ENCODE measurements around the gene ACADSB.

Gene ACADSB

GRCh38 chr10:123087348-123087747 is 78.5 kb downstream of the ACADSB start:
- DNase-seq, result no peak
- Mint-ChIP-seq H3K27ac (no peak overlapping the region), H3K4me1 (ENCODE audit: low read depth) (no peaks in the 10 kb centered on the region), H3K4me3 (no peak overlapping the region), H3K36me3 (ENCODE audit: low read depth) (no peaks in the 10 kb centered on the region), H3K9me3 (no peaks in the 10 kb centered on the region), H3K27me3 (peaks cover 18% of the 10 kb centered on the region)

- H3K36me3 Mint-ChIP-seq (ENCODE audit: low read depth), result no peaks in the 10 kb centered on the region
- no peak overlapping the region for H3K4me3 Mint-ChIP-seq
- H3K9me3 Mint-ChIP-seq, result no peaks in the 10 kb centered on the region
- peaks cover 18% of the 10 kb centered on the region for H3K27me3 Mint-ChIP-seq
- no peaks in the 10 kb centered on the region for H3K4me1 Mint-ChIP-seq (ENCODE audit: low read depth)
- no peak for DNase-seq
- H3K27ac Mint-ChIP-seq, result no peak overlapping the region
Measured at GRCh38 chr10:123087786-123088185, 79.0 kb downstream of the ACADSB start.

GRCh38 chr10:123092635-123093414 is 84.0 kb downstream of the ACADSB start:
- no peak for DNase-seq
- H3K4me1 Mint-ChIP-seq (ENCODE audit: low read depth), result no peaks in the 10 kb centered on the region
- no peak overlapping the region for H3K4me3 Mint-ChIP-seq
- no peaks in the 10 kb centered on the region for H3K9me3 Mint-ChIP-seq
- H3K27ac Mint-ChIP-seq, result no peak overlapping the region
- H3K27me3 Mint-ChIP-seq, result peaks cover 35% of the 10 kb centered on the region
- no peaks in the 10 kb centered on the region for H3K36me3 Mint-ChIP-seq (ENCODE audit: low read depth)

- Mint-ChIP-seq H3K36me3 (ENCODE audit: low read depth) (no peaks in the 10 kb centered on the region), H3K9me3 (no peaks in the 10 kb centered on the region), H3K4me1 (ENCODE audit: low read depth) (no peaks in the 10 kb centered on the region), H3K27me3 (peaks cover 35% of the 10 kb centered on the region), H3K27ac (no peak overlapping the region), H3K4me3 (no peak overlapping the region)
- DNase-seq, result no peak
Measured at GRCh38 chr10:123093489-123093888, 84.7 kb downstream of the ACADSB start.

- Mint-ChIP-seq H3K36me3 (ENCODE audit: low read depth) (no peaks in the 10 kb centered on the region), H3K27me3 (peaks cover 30% of the 10 kb centered on the region), H3K4me3 (no peak overlapping the region), H3K9me3 (no peaks in the 10 kb centered on the region), H3K27ac (no peak overlapping the region), H3K4me1 (ENCODE audit: low read depth) (no peaks in the 10 kb centered on the region)
- no peak for DNase-seq
Measured at GRCh38 chr10:123096452-123096851, 87.6 kb downstream of the ACADSB start.

GRCh38 chr10:123097039-123097438 is 88.2 kb downstream of the ACADSB start:
- Mint-ChIP-seq H3K27me3 (peaks cover 30% of the 10 kb centered on the region), H3K4me1 (ENCODE audit: low read depth) (no peaks in the 10 kb centered on the region)

GRCh38 chr10:123100030-123100762 is 91.4 kb downstream of the ACADSB start:
- H3K9me3 Mint-ChIP-seq, result no peaks in the 10 kb centered on the region
- H3K36me3 Mint-ChIP-seq (ENCODE audit: low read depth), result no peaks in the 10 kb centered on the region
- DNase-seq, result no peak
- H3K4me1 Mint-ChIP-seq (ENCODE audit: low read depth), result no peaks in the 10 kb centered on the region
- peaks cover 7% of the 10 kb centered on the region for H3K27me3 Mint-ChIP-seq
- H3K4me3 Mint-ChIP-seq, result no peak overlapping the region
- no peak overlapping the region for H3K27ac Mint-ChIP-seq

More at GRCh38 chr10:123097039-123097438, 88.2 kb downstream of the ACADSB start:
- Mint-ChIP-seq H3K36me3 (ENCODE audit: low read depth) (no peaks in the 10 kb centered on the region), H3K4me3 (no peak overlapping the region), H3K27ac (no peak overlapping the region), H3K9me3 (no peaks in the 10 kb centered on the region)
- no peak for DNase-seq

GRCh38 chr10:123101872-123102271 is 93.1 kb downstream of the ACADSB start:
- Mint-ChIP-seq H3K4me1 (ENCODE audit: low read depth) (no peaks in the 10 kb centered on the region), H3K9me3 (no peaks in the 10 kb centered on the region), H3K4me3 (no peak overlapping the region), H3K27ac (no peak overlapping the region), H3K36me3 (ENCODE audit: low read depth) (no peaks in the 10 kb centered on the region), H3K27me3 (peaks cover 4% of the 10 kb centered on the region)
- no peak for DNase-seq

GRCh38 chr10:123102673-123103072 is 93.9 kb downstream of the ACADSB start:
- Mint-ChIP-seq H3K27ac (no peak overlapping the region), H3K27me3 (peaks cover 4% of the 10 kb centered on the region), H3K36me3 (ENCODE audit: low read depth) (no peaks in the 10 kb centered on the region), H3K4me3 (no peak overlapping the region), H3K4me1 (ENCODE audit: low read depth) (no peaks in the 10 kb centered on the region), H3K9me3 (no peaks in the 10 kb centered on the region)
- DNase-seq, result no peak

GRCh38 chr10:123103944-123104343 is 95.1 kb downstream of the ACADSB start:
- no peak overlapping the region for H3K27ac Mint-ChIP-seq
- H3K4me3 Mint-ChIP-seq, result no peak overlapping the region
- no peaks in the 10 kb centered on the region for H3K4me1 Mint-ChIP-seq (ENCODE audit: low read depth)
- H3K27me3 Mint-ChIP-seq, result peaks cover 9% of the 10 kb centered on the region
- H3K9me3 Mint-ChIP-seq, result no peaks in the 10 kb centered on the region
- no peaks in the 10 kb centered on the region for H3K36me3 Mint-ChIP-seq (ENCODE audit: low read depth)
- no peak for DNase-seq

Measured in activated T-cell treated with anti-CD3 and anti-CD28 coated beads, Interleukin-2, amount 50 U/mL, for 24 hours (primary cell).